Measurements from ENCODE around the gene SORL1.

DNA sequence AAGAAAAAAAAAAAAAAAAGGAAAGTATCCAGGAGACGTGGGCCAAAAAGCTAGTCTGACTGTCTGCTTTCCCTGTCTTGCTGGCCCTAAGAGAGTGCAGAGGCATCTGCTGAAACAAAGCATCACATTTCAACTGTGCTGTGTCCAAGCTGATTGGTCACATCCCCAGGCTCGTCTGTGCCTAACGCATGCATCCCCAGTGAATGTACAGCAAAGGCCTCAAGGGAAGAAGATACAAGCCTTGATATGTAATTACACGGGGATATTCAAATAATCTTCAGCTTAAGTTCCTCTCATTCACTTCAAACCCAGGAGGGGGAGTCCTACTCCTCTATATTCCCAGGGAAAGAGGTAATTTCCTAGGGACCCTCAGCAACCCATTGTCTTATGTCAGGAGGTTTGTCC is 5.4 kb upstream of the SORL1 start:
- TF ChIP-seq, protein P1, sequence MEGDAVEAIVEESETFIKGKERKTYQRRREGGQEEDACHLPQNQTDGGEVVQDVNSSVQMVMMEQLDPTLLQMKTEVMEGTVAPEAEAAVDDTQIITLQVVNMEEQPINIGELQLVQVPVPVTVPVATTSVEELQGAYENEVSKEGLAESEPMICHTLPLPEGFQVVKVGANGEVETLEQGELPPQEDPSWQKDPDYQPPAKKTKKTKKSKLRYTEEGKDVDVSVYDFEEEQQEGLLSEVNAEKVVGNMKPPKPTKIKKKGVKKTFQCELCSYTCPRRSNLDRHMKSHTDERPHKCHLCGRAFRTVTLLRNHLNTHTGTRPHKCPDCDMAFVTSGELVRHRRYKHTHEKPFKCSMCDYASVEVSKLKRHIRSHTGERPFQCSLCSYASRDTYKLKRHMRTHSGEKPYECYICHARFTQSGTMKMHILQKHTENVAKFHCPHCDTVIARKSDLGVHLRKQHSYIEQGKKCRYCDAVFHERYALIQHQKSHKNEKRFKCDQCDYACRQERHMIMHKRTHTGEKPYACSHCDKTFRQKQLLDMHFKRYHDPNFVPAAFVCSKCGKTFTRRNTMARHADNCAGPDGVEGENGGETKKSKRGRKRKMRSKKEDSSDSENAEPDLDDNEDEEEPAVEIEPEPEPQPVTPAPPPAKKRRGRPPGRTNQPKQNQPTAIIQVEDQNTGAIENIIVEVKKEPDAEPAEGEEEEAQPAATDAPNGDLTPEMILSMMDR (IDR thresholded peaks at IDR 0.05; ENCODE audit: low read length): peak; percentile 34; the same call in 1 of the 2 replicates
- no peak for TF ChIP-seq EZH2 (IDR thresholded peaks at IDR 0.05; ENCODE audit: borderline replicate concordance, low read length)
